DND-41 (cell line): Measurements from ENCODE around the gene EDIL3.

Source experiments
- ATAC-seq: fragments of 200-7000 bp; cut with Tn5 transposase; 3 replicates; pipeline ENCODE4 v1.9.1; 2021; ENCODE audit warnings: low read depth; ENCODE audit not compliant: insufficient read depth
- DNase-seq: peaks from one replicate; pipeline ENCODE4 v3.0.0-alpha.2; 2020
- H2AFZ ChIP-seq: 2 replicates; pipeline ENCODE4 v1.6.0; 2012; ENCODE audit warnings: low read depth, low read length
- H3K27ac ChIP-seq: 2 replicates; pipeline ENCODE4 v1.5.1; 2012; ENCODE audit warnings: low read length, inconsistent platforms
- H3K27me3 ChIP-seq: fragments of 200-600 bp; sonication (generic); 2 replicates; pipeline ENCODE4 v1.6.0; 2012; ENCODE audit warnings: low read length, mild to moderate bottlenecking, inconsistent platforms; ENCODE audit not compliant: insufficient read depth, poor library complexity
- H3K36me3 ChIP-seq: 2 replicates; pipeline ENCODE4 v1.5.1; 2012; ENCODE audit warnings: low read length, inconsistent platforms; ENCODE audit not compliant: insufficient read depth
- H3K4me1 ChIP-seq: 2 replicates; pipeline ENCODE4 v1.5.1; 2012; ENCODE audit warnings: mild to moderate bottlenecking, low read length; ENCODE audit not compliant: insufficient read depth
- H3K4me2 ChIP-seq: 2 replicates; pipeline ENCODE4 v1.6.0; 2012; ENCODE audit warnings: mild to moderate bottlenecking, moderate library complexity, low read length, inconsistent platforms; ENCODE audit not compliant: insufficient read depth
- H3K4me3 ChIP-seq, 2 experiments: fragments of 200-600 bp in 1 of 2; shearing (Covaris generic) in 1 of 2; 2 replicates each; pipeline ENCODE4 v1.5.1; 2012 to 2016; ENCODE audit warnings: inconsistent platforms in 2 of 2, low read length in 2 of 2, mild to moderate bottlenecking in 2 of 2, low read depth in 1 of 2, moderate library complexity in 1 of 2
- H3K79me2 ChIP-seq: 2 replicates; pipeline ENCODE4 v1.6.0; 2012; ENCODE audit warnings: low read length, inconsistent platforms; ENCODE audit not compliant: insufficient read depth
- H3K9ac ChIP-seq: 2 replicates; pipeline ENCODE4 v1.6.0; 2012; ENCODE audit warnings: low read depth, mild to moderate bottlenecking, inconsistent platforms, low read length, moderate library complexity
- H3K9me3 ChIP-seq: 2 replicates; pipeline ENCODE4 v1.5.1; 2012; ENCODE audit warnings: low read length, moderate library complexity, mild to moderate bottlenecking, inconsistent platforms; ENCODE audit not compliant: insufficient read depth, severe bottlenecking
- H4K20me1 ChIP-seq: 2 replicates; pipeline ENCODE4 v1.6.0; 2012; ENCODE audit warnings: low read length; ENCODE audit not compliant: insufficient read depth
- EZH2 ChIP-seq: IDR thresholded peaks from 3 replicates; pipeline ENCODE4 v1.6.1; 2012; ENCODE audit warnings: borderline replicate concordance, low read depth, mild to moderate bottlenecking, moderate library complexity, low read length, inconsistent platforms; ENCODE audit not compliant: severe bottlenecking
- TF ChIP-seq, protein P1 (sequence below): IDR thresholded peaks from 2 replicates; pipeline ENCODE4 v1.5.1; 2012; ENCODE audit warnings: borderline replicate concordance, low read length, moderate library complexity, mild to moderate bottlenecking; ENCODE audit not compliant: poor library complexity, severe bottlenecking; ENCODE audit errors: extremely low read depth

Gene EDIL3

DNA sequence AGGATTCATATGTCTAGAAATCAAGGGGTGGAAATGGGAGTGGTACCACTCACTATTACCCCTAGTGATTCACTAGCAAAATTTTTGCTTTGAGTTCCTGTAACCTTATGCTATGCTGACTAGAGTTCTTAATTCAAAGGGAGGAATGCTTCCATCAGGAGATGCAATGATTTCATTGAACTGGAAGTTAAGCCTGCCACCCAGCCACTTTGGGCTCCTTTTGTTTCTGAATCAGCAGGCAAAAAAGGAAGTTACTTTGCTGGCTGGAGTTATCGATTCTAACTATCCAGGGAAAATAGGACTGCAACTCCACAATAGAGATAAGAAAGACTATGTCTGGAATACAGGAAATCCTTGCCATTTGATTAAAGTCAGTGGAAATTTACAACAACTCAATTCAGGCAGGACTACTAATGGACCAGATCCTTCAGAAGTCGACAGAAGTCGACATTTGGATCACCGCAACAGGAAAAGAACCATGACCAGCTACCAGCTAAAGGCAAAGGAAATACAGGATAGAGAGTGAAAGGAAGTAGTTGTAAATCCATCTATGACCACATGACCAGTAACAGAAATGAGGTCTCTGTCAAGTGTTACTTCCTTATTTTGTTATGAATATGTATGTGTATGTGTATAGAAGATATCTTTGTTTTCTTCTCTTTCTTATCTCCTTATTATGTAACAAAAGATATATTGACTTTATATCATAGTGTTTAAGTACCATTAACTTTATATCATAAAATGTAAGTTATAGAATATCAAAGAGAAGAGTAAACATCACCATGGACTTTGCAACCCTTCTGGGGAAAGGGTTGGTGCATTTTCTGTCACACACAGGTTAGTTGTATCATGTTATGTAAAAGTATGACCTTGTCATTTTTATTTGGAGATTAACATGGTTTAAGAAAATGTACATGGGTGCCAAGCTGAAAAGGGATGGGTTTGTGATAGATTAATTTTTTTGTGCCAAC is 465.3 kb downstream of the EDIL3 start:
- TF ChIP-seq, protein P1, sequence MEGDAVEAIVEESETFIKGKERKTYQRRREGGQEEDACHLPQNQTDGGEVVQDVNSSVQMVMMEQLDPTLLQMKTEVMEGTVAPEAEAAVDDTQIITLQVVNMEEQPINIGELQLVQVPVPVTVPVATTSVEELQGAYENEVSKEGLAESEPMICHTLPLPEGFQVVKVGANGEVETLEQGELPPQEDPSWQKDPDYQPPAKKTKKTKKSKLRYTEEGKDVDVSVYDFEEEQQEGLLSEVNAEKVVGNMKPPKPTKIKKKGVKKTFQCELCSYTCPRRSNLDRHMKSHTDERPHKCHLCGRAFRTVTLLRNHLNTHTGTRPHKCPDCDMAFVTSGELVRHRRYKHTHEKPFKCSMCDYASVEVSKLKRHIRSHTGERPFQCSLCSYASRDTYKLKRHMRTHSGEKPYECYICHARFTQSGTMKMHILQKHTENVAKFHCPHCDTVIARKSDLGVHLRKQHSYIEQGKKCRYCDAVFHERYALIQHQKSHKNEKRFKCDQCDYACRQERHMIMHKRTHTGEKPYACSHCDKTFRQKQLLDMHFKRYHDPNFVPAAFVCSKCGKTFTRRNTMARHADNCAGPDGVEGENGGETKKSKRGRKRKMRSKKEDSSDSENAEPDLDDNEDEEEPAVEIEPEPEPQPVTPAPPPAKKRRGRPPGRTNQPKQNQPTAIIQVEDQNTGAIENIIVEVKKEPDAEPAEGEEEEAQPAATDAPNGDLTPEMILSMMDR, result no peak
- no peak for TF ChIP-seq EZH2
- DNase-seq (no peak), ATAC-seq (no peak)
- H3K4me2 ChIP-seq, result no peak overlapping the region
- H3K4me1 ChIP-seq, result no peaks in the 10 kb centered on the region
- H3K79me2 ChIP-seq, result no peaks in the 10 kb centered on the region
- H2AFZ ChIP-seq, result no peak overlapping the region
- H3K36me3 ChIP-seq, result no peaks in the 10 kb centered on the region
- peaks cover 3% of the 10 kb centered on the region for H3K27me3 ChIP-seq
- no peak overlapping the region for H3K9ac ChIP-seq
- no peaks in the 10 kb centered on the region for H4K20me1 ChIP-seq
- no peak overlapping the region for H3K4me3 ChIP-seq
- H3K9me3 ChIP-seq, result no peaks in the 10 kb centered on the region
- no peak overlapping the region for H3K27ac ChIP-seq

- H3K9ac ChIP-seq, result no peak overlapping the region
- no peaks in the 10 kb centered on the region for H3K36me3 ChIP-seq
- H3K79me2 ChIP-seq, result no peaks in the 10 kb centered on the region
- H3K4me1 ChIP-seq, result no peaks in the 10 kb centered on the region
- H3K4me2 ChIP-seq, result no peak overlapping the region
- DNase-seq (no peak), ATAC-seq (no peak)
- TF ChIP-seq, protein P1, result no peak
- no peak for TF ChIP-seq EZH2
- no peak overlapping the region for H2AFZ ChIP-seq
- H4K20me1 ChIP-seq, result no peaks in the 10 kb centered on the region
- no peak overlapping the region for H3K27ac ChIP-seq
- no peaks in the 10 kb centered on the region for H3K9me3 ChIP-seq
- no peaks in the 10 kb centered on the region for H3K27me3 ChIP-seq
- H3K4me3 ChIP-seq, result no peak overlapping the region
Observed at GRCh38 chr5:83917261-83917908, 467.3 kb downstream of the EDIL3 start.

GRCh38 chr5:83914662-83915418 is 469.8 kb downstream of the EDIL3 start:
- H3K4me3 ChIP-seq, result no peak overlapping the region
- no peak overlapping the region for H3K9ac ChIP-seq
- H3K27me3 ChIP-seq, result no peaks in the 10 kb centered on the region
- H3K27ac ChIP-seq, result no peak overlapping the region
- ATAC-seq (no peak), DNase-seq (no peak)
- H3K79me2 ChIP-seq, result no peaks in the 10 kb centered on the region
- H4K20me1 ChIP-seq, result no peaks in the 10 kb centered on the region
- H3K9me3 ChIP-seq, result no peaks in the 10 kb centered on the region
- no peaks in the 10 kb centered on the region for H3K4me1 ChIP-seq
- H3K36me3 ChIP-seq, result no peaks in the 10 kb centered on the region
- H2AFZ ChIP-seq, result no peak overlapping the region
- no peak overlapping the region for H3K4me2 ChIP-seq
- TF ChIP-seq EZH2, result no peak
- TF ChIP-seq, protein P1, result no peak
